ENCODE results near the gene PSMB3.
"Not testable (repeated sequence)": the region's sequence is repeated elsewhere in the genome, so short reads cannot be mapped to it uniquely, and the experiment has no call there.

The PSMB3 gene

DNA sequence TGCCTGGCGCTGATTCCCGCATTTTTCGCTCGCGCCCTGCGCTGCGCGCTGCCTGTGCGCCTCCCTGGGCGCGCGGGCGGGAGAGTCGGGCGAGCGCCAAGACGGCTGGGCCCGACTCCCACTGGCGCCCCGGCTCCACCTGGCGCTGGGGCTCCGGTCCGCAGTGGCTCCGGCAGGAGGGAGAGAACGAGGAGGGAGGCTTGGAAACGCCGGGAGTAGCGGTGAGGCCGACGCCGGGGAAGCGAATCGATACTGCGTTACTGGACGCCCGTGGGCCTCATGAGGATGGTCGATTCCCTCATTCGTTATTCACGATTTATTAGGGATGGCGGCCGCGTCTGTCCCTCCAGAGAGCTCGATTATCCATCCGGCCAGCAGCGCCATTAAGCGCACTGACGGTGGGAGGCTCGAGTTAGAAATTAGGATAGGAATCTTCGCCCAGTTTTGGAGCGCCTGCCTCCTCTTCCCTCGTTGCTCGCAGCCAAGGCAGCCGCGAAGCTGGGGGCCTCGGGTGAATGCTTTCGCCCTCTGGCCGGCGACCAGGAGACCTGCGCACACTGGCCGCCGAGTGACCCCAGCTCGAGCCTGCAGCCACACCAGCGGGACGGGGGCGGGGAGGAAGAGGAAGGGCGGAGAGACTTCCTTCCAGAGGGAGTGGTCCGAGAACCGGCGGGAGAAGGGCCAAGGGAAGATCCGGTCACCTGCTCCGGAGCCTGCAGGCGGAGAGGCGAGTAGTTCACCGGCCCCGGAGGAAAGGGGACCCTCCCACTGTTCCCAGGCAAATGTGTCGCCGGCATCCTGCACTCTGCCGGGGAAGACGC lies 3.1 kb upstream of the PSMB3 start:
- no peak for DNase-seq (ENCODE audit: low read depth in 2 of 2)

DNA sequence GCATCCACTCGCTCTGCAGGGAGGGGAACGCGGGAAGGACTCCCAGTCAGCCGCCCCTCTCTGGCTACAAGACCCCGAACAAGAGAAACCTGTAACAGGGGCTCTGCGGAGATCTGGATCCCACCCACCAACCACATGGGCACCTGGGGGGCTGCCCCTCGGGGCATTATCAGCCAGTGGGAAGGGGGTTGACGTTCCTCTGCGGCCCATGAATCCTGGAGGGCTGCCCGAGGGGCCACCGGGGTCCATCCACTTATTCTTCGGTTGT lies 2.6 kb upstream of the PSMB3 start:
- DNase-seq (ENCODE audit: low read depth in 2 of 2) = no peak

DNA sequence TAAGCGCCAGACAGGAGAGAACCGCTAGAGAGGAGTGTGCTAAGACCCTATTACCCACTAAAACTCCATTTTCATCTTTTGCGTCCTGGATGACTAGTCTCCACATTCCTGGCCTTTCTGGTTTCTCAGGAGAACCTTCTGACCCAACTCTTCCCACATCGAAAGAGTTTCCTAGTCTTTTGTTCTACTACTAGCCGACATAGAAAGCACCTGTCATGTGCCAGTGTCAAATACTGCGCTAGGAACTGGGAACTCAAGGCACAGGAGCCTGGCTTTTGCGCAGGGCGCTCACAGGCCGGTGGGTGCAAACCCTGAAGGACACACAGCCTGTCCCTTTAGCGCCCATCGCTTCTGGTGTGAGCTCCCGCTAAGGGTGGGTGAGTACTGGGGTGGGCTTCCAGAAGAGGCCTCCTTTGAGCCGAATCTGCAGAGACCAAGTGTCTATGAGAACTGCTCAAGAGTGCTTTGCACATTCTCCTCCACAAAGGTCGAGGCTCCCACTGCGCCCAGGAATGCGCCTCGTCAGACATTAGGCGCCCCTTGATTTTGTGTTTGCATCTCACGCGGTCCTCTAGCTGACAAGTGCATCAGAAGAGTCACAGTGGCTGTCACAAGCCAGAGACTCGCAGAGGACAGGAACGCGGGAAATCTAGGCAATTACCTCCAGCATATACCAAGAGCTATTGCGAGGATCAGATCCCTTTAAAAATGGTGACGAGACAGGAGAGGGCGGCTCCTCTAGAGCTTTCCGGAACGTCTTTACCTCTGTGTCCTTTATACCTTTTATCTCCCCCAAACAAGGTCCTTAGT lies 2.0 kb upstream of the PSMB3 start:
- DNase-seq (ENCODE audit: low read depth in 2 of 2) = no peak

DNA sequence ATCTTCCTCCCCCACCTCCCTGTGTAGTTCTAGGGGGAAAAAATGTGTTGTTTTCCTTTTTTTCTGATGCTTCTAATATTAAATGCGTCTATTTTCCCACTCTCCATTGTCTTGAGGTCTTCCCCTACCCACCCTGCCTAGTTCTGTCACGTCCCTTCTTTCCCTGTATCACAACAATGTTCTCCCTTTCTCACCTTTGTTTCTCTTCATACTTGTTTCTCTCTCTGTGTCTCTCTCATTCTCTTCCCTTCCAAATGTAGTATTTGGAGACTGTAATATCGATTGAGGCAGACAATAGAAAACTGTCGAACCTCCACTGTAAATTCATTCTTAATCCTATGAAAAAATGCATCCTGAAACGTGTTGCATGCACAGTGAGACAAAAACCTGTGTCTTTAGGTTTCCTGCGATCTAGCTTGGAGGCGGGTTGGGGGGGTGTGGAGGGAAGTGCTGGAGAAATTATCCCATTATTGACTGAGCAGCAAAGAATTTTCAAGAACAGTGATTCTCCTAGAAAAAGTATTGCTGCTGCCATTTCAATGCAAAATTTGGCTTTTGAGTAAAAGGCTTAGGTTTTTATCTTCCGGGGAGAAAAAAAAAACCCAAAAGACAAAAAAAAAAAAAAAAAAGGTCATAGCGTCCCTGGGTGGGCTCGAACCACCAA lies 1.3 kb upstream of the PSMB3 start:
- DNase-seq (ENCODE audit: low read depth in 2 of 2) = no peak

DNA sequence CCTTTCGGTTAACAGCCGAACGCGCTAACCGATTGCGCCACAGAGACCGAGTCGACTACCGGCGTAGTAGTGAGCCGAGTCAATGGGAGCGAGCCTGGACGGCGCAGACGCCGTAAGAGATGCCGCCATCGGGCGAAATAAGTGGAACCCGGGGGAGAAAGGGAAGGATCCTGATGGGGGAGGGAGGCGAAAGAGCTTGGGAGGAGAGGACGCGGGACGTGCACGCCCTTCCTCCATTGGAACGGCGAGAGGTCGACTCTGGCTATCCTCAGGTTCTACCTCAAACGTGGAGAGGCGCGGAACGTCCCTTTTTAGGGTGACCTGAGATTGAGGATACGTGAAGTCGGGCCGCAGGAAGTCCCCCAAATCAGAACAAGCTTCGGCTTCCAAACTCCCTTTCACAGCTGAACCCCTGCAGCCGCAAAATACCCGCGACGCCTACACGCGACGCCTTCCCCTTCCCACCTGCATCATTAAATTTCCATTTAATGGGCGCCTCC lies 683 bp upstream of the PSMB3 start:
- DNase-seq (ENCODE audit: low read depth in 2 of 2) = peak; percentile 81

DNA sequence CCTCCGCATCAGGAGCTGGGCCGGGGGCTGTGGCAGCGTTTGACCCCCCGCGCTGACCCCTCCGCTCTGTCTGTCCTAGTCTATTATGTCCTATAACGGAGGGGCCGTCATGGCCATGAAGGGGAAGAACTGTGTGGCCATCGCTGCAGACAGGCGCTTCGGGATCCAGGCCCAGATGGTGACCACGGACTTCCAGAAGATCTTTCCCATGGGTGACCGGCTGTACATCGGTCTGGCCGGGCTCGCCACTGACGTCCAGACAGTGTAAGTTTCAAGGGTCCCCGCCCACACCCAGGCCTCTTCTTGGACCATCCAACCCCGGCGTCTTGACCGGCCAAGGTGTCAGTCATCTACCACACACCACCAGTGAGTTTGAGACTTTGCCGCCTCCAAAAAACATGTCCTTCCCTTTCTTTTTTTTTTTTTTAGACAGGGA lies 548 bp downstream of the PSMB3 start:
- DNase-seq (ENCODE audit: low read depth in 2 of 2) = no peak

DNA sequence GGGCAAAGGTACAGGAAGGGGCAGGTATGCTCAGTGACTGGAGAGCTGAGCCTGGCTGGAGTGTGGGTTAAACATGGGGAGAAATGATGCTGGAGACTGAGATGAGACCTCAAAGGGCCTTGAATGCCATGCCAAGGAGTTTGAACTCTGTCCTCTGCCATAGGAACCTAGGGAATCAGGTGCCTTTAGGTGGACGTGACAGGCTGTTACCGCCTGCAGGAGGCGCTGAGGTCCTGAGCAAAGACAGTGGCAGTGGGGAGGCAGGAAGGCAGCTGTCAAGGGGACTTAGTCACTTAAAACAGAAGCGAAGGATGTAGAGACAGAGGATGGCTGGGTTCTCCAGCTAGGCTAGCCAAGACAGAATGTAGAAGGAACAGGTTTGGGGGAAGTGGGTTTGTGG lies 9.1 kb downstream of the PSMB3 start:
- DNase-seq (ENCODE audit: low read depth in 2 of 2) = no peak

DNA sequence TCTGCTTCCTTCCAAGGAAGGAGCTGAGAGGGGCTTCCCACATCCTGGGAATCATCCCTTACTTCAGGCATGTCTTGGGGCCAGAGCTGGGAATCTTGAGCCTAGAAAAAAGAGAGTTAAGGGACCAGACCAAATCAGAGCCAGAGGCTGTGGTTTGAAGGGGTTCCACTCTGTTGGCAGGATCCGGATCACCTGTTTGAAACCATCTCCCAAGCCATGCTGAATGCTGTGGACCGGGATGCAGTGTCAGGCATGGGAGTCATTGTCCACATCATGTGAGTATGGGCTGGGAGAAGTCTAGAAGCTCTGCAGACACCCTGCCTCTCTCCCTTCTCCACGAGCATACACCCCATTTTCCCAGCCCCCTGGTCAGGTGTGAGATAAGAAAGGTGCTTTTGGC lies 9.7 kb downstream of the PSMB3 start:
- DNase-seq (ENCODE audit: low read depth in 2 of 2) = no peak

DNA sequence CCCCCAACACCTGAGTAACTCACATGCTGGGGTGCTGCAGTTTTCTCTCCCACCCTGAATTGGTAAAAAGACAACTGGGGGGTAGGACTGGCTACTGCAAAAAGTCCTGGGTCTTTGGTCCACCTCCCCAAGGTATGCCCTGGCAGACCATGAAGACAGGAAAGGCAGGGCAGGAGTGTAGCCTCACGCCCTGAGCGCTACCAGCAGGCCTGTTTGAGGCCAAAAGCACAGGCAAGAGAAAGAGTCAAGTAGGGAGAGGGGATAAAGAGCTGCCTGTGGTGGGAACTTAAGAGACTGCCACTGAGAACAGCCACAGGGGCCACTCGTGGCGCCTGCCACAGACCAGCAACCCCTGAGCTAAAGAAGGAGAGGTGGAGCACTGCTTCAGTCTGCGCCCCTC lies 13.8 kb downstream of the PSMB3 start:
- DNase-seq (ENCODE audit: low read depth in 2 of 2) = no peak

DNA sequence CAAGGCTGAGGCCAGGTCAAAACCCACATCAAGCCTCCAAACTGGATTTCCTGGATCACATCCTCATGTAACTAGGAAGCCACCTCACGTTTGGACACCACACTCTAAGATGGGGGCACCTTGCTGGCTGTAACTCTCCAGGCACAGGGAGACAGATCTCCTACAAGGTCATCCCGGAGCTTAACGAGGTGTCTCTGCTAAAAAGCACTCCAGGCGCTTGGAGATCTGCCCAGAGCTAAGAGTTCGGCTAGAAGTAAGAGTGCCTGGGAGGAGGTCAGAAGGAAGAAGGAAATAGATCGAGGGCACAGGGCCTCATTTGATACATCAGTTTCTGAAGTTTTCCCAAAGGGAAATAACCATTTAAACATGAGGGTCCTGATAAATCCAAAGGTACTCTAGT lies 15.9 kb downstream of the PSMB3 start:
- DNase-seq (ENCODE audit: low read depth in 2 of 2) = no peak

DNA sequence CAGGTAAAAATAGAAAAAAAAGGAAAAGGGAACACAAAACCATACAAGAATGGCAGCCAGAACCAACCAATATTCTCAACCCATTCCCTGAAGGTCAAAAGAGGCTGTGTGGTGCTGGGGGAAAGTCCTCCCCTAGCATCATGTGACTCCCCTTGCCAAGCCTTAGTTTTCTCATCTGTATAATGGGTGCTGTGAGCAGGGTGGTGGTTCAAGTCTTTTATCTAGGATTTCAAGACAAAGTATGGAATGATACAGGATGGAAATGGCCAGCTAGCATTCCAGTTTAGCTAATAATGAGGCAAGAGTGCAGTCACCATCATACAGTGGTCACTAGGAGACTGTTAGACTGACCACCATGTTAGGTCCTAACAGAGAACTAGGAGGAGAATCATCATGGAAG lies 20.7 kb downstream of the PSMB3 start:
- no peak for DNase-seq (ENCODE audit: low read depth in 2 of 2)

DNA sequence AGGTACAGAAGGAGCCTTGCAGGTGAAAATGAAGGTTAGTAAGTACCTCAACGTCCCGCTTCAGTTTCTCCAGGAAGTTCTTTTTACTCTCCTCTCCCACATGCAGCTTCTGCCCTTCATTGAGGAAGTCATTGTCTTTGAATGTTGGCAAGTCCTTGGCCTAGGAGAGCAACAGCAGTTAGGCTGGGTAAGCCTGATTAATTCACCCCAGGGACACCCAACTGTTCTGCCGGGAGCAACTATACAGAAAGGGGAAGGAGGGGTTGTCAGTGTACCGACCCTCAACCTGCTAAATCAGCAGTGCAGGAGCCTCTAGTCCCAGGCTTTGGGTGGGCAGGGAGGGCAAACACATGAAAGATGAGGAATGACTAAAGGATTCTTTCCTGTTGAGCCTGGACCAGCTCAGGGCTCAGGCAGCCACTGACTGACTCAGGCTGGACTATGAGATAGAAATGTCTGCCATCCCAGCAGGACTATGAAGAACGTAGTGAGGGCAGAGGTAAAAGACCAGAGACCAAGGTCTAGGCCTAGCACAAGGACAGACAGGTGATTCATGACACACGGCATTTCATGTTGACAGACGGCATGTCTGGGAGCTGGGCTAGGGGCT lies 25.2 kb downstream of the PSMB3 start:
- no peak for DNase-seq (ENCODE audit: low read depth in 2 of 2)

DNA sequence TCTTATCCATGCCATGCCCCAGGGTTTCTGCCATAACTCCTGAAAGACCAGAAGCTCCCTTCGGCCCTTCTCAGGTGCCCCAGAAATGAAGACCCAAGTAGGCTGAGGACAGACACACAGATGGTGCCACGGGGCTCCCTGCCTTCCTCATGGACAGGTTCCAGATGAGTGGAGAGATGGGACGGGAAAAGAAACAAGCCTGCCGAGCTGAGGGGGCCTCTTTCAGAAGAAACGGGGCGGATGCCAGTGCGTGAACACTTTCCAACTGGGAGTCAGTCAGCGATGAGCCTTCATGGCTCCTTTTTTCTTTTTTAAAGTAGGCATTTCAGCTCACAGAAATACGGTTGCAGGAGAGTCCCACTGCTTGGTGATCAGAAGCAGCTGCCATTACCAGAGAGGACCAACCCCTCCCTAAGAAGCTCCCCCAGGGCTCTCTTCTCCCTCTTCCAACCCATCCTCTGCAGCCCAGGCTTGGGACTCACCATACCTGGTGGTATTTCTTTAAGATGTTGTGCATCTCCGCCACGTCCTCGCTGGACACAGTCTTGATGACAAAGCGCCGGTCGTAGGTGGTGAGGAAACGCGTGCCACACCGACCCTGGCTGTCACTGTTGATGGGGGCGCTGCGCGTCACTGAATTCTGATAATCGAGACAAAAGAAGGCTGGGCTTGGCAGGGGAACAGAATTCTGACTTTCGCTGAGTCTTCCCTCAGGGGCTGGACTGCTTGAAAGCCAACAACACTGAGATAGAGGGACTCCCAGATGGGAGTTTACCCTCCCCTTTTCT lies 27.6 kb downstream of the PSMB3 start:
- no peak for DNase-seq (ENCODE audit: low read depth in 2 of 2)

DNA sequence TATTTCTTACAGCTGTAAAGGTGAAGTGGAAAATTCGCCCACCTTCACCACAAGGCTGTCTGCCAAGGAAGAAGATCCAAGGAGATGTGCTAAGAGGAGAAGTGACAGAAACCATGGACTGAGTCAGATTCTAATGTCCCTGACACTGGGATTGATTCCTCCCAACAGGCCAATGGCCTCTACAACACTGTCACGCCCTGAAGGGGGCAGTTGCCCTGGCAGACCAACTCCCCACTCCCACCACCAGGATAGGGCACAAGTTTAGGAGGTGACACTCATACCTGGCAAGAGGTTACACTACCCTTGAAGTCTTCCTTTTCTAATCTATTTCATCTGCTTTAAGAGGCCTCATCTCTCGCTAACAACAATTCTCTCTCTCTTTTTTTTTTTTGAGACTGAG lies 30.7 kb downstream of the PSMB3 start:
- DNase-seq (ENCODE audit: low read depth in 2 of 2) = no peak

DNA sequence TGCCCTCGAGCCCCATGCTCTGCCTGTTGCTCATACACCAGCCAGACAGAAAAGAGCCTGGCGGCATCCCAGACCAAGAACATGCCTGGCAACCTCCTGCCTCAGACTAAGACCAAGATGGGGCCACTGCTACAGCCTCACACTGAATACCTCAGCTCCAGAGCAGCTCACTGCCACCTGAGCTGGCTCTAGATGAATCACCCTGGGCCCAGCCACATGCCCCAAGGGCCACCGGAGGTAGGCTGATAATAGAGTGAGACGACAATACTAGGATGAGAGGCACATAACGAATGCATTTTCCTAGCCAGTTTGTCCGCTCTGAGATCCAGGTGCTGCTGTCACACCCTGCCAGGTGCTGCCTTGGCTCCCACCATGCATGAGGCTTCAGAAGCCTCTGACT lies 33.8 kb downstream of the PSMB3 start:
- DNase-seq (ENCODE audit: low read depth in 2 of 2) = no peak

DNA sequence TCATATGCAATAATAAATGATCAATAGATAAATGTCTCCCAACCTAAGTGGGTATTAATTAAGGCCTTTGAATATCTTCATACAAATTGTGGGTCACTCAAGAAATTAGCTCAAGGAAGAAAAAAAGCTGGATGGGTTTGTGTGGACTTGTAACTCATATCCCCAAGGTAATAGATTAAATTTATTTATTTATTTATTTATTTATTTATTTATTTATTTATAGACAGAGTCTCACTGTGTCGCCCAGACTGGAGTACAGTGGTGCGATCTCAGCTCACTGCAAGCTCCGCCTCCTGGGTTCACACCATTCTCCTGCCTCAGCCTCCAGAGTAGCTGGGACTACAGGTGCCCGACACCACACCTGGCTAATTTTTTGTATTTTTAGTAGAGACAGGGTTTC lies 35.5 kb downstream of the PSMB3 start:
- not testable (repeated sequence) for DNase-seq (ENCODE audit: low read depth in 2 of 2)

DNA sequence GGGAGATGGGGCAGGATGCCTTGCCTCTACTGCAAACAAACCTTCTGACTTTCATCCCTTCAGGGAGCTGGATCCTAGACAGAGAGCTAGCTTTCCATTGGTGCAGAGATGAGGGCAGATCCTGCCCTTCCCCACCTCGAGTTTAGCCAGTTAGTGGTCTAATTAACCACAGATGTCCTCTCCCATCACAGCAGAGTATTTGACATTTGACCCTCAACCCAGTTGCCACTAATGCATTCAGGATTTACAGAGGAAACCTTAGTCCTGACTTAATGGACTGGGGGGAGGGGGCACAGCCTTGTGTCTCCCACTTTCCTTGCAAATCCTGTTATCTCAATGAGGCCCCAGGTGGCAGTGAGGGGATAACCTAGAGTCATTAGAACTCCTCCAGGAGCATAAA lies 36.6 kb downstream of the PSMB3 start:
- DNase-seq (ENCODE audit: low read depth in 2 of 2) = no peak

DNA sequence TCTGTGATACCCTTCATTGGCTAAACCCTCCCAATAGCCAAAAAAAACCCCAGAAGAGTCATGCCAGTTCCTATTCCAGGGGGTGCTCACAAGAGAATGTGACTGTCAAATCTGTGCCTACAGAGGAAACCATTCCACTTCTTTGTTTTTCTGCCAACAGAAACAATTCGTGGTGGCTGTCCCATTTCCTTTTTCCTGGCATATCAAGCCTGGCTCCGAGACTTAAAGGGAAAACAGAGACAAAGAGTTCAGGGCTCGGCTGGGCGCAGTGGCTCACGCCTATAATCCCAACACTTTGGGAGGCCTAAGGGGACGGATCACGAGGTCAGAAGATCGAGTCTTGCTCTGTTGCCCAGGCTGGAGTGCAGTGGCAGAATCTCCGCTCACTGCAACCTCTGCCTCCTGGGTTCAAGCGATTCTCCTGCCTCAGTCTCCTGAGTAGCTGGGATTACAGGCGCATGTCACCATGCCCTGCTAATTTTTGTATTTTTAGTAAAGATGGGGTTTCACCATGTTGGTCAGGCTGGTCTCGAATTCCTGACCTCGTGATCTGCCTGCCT lies 37.7 kb downstream of the PSMB3 start:
- DNase-seq (ENCODE audit: low read depth in 2 of 2) = not testable (repeated sequence)

DNA sequence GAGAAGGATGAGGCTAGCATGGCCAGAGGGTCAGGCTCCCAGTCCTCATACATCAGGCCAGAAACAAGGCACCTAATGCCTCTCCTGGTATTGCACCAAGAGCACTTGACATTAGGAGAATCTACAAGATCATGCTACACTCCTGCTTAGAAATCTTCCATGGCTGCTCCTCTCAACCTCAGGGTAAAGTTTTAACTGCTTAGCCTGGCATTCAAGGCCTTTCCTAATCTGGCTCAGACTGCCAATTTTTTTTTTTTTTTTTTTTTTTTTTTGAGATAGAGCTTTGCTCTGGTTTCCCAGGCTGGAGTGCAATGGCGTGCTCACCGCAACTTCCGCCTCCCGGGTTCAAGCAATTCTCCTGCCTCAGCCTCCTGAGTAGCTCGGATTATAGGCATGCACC lies 38.6 kb downstream of the PSMB3 start:
- no peak for DNase-seq (ENCODE audit: low read depth in 2 of 2)

DNA sequence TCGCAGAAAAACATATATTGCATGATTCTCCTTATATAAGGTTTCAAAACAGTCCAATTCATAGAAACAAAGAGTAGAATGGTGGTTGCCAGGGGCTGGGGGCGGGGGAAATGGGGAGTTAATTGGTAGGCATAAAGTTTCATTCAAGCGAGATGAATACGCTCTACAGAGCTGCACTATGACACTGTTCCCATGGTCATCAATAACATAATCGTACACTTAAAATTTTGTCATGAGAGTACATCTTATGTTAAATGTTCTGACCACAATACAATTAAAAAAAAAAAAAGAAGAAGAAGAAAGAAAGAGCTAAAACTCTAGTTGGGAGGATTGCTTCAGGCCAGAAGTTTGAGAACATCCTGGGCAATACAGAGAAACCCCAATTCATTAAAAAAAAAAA lies 41.7 kb downstream of the PSMB3 start:
- DNase-seq (ENCODE audit: low read depth in 2 of 2) = no peak

DNA sequence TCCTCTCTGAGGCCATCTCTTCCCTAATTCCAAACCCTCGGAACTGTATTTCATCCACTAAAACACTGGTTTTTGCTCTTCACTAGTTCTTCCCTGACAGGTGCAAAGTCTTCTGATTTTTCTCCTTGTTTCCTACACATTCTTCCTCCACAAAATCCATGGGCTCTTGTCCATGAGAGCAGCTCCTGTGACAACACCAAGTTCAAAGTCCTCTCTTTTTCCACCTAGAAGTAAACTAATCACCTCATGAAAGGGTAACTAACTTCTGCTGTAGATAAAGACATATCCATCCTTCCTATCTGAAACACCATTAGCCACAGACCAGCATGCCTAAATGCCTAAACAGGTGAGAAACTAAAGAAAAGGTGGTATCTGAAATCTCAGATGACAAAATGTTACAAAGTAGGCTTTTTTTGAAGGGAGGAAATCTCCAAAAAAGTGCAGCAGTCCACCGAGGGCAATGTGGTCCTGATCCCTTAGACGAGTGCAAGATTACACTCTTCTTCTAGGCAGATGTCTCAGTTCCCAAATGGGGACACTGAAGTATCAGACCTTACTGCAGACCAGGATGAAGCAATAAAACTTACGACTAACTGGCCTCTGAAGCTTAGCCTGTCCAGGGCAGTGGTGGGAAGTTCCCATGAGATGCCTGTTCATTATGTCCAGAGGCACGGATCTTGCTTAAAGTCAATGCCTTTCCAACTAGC lies 44.1 kb downstream of the PSMB3 start:
- no peak for DNase-seq (ENCODE audit: low read depth in 2 of 2)
